GM19035 (cell line): ENCODE data around the gene SEC16A.
"Not testable (repeated sequence)": the region's sequence is repeated elsewhere in the genome, so short reads cannot be mapped to it uniquely, and the experiment has no call there.

Experiments
- ATAC-seq: cut with Tn5 transposase; IDR thresholded peaks from one replicate; pipeline ENCODE4 v1.9.1; 2021; ENCODE audit not compliant: unreplicated experiment

Gene SEC16A

DNA sequence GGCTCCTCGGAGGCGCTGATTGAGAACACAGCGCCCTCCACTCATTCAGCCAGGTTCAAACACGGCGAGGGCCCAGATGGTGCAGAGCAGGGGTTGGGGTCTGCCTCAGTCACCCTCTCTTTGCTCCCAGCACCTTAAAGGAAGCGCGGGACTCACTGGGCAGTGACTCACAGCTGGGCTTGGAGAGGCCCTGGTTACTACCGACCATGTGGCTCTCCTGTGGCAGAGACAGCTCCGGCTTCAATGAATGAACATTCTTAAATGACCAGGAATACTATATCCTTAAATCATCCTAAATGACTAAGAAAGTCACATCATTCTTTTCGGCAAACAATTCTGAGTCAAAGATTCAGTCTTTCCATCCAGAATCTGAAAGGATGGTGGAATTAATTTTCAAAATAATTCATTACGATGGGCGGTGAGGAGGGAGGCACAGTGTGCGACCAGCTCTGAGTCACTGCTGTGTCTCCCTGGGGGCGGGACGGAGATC is 41.6 kb downstream of the SEC16A start:
- ATAC-seq = no peak

DNA sequence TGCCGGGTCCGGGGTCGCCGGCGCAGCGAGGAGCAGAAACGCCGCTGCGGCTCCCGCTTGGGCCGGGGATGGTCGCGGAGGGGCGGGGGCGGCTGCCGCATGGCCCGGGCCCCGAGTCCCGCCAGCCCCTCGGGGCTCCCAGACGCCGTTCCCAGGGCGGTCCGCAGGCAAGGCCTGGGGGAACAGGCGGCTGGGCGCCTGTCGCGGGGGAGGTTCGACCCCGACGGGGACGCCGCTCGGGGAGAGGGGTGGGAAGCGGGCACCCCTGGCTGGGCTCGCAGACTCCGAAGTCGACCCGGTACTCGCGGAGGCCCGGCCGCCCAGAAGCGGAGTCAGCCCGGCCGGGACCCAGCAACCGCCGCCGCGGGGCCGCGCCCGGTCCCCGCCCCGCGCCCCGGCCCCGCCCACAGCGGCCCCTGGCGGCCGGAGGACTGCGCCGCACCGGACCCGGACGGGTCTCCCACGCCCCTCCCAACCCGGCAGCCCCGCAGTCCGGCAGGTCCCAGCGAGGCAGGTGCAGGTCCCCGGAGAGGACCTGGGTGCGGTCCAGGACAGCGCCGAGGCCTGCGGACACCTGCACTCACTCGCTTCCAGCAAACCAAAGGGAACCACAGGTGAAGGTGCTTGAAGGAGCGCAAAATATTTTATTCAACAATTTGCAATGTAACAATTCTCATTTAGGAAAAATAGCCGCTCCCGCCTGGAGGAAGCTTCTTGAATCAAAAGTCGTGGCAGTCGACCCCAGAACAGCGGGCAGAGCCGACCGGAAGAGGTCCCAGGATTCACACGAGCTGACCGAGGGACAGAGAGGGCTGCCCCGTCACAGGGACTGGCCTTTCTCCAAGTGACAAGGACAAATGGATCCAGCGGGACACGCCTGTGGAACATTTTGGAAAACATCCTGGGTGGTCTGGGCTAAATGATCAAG is 43.1 kb downstream of the SEC16A start, which contains the start of gene INPP5E:
TSS of gene INPP5E (minus strand) at position 365 of the 928 bp plus-strand sequence. CDS start 426 bp downstream, outside the sequence.
- peak; percentile 70 for ATAC-seq

DNA sequence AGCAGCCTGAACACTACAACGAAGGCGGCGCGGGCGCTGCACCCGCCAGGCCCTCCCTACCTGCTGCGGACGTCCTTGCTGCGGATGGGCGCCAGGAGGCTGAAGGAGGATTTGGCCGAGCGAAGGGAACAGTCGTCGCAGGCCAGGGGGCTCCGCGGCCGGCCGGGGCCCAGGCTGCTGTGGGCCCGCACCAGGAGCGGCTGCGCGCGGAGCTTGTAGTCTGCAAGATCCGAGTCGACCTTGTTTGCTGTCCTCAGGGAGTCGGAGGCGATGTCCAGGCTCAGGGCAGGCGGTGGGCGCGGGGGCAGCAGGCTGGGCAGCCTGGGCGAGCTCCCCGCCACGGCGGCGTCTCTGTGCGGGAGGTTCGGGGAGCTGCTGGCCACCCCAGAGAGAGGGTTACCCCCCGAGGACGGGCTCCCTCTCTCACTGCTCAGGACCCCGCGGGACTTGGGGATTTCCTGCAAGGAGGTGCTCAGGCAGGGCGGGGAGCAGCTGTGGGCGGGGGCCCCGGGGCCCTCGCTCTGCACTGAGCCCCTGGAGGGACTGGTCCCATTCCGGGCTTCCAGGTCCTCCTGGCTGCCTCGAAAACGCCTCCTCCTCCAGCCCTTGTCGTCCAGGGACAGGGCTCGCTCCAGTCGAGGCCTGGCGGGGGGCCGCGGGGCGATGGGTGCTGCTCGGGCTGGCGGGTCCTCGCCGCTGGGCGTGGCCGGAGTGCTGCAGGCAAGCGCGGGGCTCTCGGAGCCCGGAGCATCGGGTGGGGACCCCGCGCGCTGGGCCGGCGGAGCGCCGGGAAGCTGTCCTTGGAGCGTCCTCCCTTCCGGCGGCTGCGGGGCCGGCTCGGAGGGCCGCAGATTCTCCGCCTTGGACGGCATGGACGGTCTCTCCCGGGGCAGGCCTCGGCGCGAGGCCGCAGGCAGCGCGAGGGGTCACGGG is 44.0 kb downstream of the SEC16A start:
- peak; percentile 42 for ATAC-seq

DNA sequence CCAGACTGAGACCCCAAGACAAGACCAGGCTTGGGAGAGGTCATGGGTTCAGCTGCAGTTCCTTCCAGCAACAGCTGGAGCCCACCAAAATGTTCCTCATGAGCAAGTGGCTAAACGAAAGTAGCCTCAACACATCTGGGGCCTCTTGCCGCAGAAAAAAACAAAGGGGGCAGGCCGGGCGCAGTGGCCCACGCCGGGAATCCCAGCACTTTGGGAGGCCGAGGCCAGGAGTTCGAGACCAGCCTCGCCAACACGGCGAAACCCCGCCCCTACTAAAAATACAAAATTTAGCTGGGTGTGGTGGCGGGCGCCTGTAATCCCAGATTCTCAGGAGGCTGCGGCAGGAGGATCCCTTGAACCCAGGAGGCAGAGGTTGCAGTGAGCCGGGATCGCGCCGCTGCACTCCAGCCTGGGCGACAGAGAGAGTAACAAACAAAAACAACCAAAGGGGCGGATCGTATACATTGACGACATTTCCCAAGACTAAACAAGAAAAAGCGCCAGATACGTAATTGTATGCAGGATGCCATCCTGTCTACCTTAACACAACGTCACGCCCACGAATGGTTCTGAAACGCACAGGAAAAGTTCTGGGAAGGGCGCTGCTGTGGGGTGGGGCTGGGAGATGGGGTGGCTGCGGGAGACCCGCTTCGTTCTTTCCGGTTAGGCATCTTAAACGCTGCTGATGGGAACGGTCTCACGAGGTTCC is 44.8 kb downstream of the SEC16A start:
- no peak for ATAC-seq

DNA sequence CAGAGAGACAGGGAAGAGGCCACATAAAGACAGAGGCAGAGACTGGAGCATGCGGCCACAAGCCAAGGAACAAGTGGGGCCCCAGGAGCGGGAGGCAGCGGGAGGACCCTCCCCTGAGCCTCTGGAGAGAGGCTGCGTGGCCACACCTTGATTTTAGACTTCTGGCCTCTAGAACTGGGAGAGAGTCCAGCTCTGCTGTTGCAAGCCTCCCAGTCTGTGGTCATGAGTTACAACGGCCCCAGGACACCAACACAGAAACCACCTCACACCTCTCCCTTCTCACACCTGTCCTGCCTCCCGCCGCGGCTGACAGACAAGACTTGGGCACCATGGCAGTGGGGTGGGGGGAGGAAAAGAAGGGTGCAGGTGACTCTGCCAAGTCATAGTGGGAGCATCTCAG is 45.4 kb downstream of the SEC16A start:
- no peak for ATAC-seq

DNA sequence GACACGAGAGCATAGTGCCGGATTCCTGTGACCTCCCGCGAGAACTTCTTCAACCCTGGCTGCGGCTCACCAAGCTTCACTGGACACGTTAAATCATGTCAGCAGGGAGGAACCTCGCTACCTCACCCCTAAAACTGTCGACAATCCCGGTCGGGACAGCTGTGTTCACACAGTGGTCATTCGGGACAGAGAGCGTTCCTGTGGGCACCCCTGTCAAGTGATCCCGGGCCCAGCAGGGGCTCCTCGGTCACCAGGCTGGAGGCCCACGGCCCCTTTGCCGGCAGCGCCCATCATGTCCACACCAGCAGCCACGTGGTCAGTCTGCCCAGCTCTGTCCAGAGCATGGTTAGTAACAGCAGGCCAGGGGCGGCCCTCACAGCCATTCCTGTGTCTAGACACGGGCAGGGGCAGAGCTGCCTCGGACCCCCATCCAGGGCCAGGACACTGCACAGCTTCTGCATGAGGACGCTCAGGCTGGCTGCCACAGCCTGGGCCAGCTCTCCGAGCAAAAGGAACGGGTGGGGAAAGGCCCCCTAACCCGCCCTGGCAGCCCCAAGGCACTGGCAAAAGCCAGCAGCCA is 46.7 kb downstream of the SEC16A start:
- no peak for ATAC-seq

DNA sequence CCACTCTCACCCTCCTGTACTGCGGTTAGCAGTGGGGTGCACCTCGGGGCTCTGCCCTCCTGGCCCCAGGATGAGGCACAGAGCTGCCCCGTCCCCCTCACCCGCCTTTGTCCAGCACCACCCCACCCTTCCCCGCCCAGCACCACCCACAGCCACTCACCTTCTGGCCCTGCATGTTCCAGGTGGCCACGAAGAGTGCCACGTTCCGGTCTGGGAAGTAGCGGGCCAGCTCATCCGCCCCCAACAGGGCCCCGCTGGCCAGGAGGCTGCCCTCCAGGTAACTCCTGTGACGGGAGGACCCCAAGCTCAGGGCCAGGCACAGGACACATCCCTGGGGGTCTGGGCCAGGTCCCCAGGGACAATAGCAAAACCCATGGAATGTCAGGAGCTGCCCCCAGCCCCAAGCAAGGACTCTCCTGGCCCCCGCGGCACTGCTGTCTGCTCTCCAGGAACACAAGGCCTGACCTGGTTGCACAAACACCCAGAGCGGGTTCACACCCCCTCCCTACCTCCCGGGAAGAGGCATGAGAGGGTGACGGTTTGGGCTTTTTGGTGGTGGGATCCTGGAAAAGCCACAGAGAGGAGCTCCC is 48.2 kb downstream of the SEC16A start:
- no peak for ATAC-seq

DNA sequence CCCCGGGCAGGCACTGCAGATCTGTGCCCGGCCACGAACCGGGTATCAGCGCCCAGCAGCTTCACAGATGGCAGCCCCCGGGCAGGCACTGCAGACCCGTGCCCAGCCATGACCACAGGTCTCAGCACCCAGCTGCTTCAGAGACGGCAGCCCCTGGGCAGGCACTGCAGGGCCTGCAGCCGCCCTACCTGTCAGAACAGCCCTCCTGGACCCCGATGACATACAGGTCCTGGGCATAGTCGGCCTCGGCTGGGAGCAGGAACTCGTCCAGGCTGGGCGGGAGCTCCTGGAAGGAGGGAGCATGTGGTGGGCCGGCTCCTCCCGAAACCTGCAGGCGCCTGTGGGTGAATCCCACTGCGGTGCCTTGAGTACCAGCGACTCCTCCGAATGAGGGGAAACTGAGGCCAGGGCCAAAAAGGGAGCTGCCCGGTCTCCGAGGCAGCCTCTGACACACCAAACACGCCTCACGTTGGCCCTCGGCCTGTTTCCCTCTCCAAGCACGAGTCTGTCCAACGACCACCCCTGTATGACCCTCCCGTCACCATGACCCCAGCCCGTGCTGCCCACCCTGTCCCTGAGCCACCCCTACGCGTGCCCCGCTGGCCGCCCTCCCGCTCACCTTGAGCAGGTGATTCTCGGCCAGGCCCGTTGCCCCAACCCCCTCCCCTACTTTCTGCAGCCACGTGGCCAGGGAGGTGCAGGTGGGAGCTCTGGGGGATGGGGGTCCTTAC is 48.8 kb downstream of the SEC16A start:
- no peak for ATAC-seq

DNA sequence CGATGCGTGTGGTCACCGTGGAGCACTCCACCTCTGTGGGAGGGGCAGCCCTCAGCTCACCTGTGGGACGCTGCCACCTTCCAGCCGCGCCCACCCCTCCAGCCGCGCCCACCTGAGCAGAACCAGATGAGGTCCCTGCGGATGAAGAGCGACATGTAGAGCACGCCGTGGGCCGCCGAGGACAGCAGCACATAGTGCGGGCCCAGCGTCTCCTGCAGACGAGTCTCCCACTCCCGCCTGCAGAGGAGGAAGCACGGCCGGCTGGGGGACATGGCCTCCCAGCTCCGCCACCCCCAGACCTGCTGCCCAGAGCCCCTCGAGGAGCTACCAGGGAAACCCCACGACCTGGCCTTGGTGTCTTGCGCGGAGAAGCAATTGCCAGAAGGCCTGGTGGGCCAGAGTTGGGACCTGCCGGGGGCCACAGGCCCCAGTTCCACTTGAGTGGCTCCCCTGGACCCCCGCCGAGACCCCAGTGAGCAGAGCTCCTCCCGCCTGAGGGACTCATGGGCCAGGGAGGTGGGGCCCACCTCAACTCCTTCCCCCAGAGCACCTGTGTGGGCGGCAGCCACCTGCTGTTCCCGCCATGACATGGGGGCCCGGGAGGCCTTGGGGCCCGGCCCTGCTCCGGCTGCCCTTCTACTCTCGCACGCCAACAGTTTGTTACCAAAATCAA is 49.7 kb downstream of the SEC16A start:
- ATAC-seq = no peak

DNA sequence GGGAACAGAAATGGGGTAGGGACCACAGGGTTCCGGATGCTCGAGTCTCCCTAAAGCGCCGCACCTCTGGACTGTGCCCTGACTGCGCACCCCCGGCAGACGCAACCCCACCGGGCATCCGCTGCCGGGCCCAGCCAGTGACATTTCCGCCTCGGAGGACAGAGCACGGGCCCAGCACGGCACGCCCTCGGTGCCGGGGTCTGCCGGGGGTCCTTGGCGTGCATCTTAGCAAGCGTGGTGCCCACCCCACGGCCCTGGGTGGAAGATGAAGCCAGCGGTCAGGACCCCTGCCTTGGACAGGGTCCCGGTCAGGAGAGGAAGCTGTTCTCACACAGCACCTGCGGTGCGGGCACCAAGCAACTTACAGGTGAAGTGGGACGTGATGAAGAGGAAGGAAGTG is 50.2 kb downstream of the SEC16A start:
- ATAC-seq = no peak

DNA sequence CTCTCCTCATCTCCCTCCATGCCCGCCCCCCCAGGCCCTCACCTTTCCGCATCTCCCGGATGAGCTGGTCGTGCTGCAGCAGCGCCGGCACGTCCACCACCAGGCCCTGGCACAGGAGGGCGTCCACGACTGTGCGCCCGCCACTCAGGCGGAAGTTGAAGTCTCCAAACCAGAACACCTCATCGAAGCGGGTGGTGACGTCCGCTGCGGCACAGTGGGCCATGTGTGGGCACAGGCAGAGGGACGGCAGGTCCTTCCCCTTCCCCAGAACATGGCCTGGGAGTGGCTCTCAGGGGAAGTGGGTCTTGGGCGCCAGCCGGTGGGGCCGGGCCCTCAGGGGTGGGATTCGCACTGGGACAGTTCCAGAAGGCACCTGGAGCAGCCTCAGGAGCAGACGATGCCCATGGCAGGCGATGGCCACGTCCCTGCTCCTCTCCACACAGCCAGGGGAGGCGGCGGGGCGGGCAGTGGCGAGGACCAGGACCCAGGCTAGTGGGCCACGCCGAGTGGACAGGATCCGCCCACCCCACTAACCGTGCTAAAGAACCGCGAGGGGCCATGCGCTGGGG is 51.0 kb downstream of the SEC16A start:
- ATAC-seq = no peak

DNA sequence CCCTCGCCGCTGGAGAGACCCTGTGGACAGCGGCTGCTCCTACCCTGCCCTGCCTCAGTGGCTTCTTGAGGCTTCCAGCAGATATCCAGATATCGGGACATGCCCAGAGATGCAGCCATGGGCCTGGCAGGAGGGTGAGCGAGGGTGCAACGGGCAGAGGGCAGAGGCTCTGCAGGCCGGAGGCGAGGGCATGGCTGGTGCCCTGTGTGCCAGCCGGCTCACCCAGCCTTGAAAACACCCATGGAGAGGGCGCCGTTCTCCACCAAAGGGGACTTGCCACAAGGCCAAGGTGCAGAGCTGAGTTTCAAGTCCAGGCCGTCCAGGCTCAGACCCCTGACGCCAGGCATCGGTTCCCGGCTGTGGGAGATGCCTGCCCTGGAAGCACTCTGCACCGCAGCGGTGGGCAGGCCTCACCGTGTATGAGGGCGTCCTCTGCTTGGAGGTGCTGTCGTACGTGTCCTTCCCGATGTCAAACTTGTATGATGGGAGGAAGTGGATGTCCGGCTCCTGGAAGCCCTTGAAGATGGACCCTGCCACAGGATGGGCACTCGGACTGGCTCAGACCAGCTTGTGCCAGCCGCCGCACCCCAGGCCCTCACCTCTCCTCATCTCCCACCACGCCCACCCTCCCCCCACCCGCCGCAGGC is 52.1 kb downstream of the SEC16A start:
- no peak for ATAC-seq

DNA sequence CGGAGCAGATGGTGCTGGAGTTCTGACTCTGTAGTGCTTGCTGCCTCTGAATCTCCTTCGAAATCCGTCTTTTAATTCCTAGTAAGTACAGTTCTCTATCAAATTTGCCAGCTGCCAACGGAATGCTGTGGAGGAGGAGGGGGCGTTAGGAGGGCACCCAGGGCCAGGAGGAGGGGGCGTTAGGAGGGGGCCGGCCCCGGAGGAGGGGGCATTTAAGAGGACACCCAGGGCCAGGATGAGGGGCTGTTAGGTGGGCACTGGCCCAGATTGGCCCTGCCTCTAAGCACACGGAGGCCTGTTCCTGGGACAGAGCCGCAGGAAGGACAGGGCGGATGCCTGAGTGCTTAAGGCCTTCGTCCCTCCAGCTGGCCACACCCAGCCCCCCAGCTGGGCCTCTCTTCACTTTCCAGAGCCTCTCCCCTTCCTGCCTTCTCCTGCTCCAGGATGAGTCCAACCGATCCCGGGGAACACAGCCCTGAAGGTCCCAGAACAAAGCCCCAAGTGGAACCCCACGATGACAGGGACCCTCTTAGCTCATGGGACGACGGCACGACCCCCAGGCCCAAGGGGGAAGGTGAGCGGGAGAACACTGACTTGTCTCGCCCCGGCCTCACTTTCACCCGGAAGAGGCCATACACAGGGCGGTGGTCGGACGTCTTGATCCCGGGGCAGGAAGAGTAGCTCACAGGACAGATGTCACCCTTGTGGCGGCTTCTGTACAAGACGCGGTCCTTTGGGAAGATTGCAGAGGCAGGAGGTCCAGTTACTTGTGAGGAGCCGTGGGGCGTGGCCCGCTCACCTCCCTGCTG is 53.0 kb downstream of the SEC16A start:
- no peak for ATAC-seq

DNA sequence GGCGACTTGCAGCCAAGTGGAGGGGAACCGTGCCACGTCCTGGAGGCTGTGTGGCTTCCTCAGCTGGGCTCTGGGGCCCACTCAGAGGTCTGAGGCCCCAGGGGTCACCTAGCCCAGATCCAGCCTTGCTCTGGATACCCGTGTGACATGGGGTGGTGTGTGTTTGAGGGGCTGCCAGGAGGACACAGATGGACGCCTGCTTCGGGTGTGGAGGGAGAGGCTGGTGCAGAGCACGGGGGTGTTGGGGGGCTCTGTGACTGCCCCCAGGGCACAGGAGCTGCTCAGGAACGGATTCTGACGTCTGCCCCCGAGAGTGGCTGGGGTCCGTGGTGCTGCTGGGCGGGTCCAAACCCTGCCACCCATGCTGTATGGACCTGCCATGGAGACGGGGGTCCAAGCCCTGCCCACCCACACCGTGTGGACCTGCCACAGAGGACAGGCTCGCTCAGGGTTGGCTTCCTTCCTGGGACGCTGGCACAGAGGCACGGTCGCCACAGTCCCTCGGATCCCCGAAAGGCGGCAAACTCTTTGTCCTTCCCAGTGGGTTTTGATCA is 53.7 kb downstream of the SEC16A start:
- ATAC-seq = no peak

DNA sequence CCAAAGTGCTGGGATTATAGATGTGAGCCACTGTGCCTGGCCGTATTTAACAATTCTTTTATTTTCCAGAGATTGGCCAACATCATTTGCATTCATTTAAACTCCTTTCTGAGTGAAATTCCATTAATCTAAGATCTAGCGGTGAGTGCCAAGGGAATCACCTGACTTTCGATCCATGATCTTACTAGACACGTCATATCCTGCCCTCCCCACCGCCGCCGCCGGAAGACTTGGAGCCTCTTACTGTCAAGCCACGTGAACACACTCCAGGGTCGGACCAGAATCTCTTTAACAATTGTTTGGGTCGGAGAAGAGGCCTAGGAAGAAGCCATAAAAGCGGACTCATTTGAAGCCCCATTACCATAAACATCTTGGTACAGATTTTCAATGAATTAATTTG is 56.1 kb downstream of the SEC16A start:
- no peak for ATAC-seq

DNA sequence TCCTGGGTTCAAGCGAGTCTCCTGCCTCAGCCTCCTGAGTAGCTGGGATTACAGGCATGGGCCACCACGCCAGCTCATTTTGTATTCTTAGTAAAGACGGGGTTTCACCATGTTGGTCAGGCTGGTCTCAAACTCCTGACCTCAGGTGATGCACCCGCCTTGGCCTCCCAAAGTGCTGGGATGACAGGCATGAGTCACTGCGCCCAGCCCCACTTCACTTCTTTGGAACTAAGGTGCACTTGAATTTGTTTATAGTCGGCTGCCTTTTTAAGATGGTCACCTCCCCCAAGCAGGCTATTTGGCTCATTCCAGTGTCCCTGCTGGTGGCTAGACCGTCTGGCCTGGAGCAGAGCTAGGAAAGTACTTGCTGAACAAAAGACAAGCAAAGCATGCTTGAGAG is 57.5 kb downstream of the SEC16A start:
- not testable (repeated sequence) for ATAC-seq
